Stromal cell of bone marrow (primary cell): ENCODE measurements around the gene ACLY.

Experiments used
- DNase-seq: peaks from one replicate; pipeline ENCODE4 v3.0.0-alpha.2; 2012; ENCODE audit warnings: low read depth

ACLY gene

GRCh38 chr17:41918314-41919164, at the start of gene ACLY:
Gene ACLY, minus strand, starts transcription at chr17:41918951. Its CDS starts 5,078 bp downstream, at chr17:41913873.
- DNase-seq = peak; percentile 93

GRCh38 chr17:41967921-41968578, 49.3 kb upstream of the ACLY start:
- no peak for DNase-seq

- no peak for DNase-seq
Observed at GRCh38 chr17:41967141-41967920, 48.6 kb upstream of the ACLY start.

DNA sequence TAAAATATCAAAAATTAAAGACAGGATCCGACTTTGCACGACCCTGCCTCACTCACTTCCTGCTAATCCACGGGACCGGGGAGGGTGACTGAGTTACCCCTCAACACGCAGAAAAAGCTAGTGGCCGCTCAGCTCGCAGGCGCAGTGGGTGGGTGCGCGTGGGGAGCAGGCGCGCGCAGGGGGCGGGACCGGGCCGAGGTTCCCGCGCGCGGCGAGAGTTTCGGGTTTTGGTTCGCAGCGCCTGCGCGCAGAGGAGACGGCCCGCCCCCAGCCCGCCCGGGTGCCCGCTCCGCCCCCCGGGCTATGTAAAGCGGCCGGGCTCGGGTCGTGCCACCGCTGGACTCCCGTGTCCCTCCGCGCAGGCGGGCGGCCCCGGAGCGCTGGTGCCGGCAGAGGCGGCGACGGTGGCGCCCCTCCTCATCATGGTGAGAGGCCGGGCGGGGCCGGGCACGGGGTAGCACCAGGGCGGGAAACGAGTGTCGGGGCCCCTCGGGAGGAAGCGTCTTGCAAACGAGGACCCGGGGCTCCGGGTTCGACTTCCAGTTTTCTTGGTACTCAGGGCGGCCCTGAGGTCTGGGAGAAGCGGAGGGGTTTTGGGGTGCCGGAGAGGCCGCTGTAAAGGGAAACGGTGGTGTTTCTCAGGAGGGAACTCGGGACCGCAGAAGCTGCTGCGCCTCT, 47.9 kb upstream of the ACLY start, which contains the start of gene CNP:
TSS of gene CNP (plus strand) at position 333 of the 678 bp plus-strand sequence. CDS start at position 423, 90 bp downstream.
- DNase-seq = peak; percentile 82

GRCh38 chr17:41965694-41966462, 47.1 kb upstream of the ACLY start:
- peak; percentile 18 for DNase-seq

GRCh38 chr17:41962768-41963434, 44.1 kb upstream of the ACLY start:
- DNase-seq = peak; percentile 26

DNA sequence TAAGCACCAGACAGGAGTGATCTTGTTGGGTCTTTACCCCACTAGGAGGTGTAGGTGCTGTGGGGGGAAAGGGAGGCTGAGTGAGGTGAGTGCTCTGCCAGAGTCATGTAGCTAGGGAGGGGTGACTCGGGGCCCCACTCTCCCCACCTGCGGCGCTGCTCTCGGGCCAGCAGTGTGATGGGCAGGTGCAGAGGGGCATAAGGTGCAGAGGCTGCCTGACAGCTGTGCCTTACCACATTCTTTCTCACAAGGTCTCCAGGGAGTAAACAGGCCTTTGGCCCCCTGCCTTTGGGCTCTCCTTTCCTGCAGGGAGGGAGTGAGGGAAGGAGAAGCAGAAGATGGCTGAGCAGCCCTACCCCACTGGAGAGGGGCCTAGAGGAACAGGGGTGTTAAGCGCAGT, 43.4 kb upstream of the ACLY start:
- no peak for DNase-seq

GRCh38 chr17:41959336-41960095, 40.8 kb upstream of the ACLY start:
- peak; percentile 24 for DNase-seq

DNA sequence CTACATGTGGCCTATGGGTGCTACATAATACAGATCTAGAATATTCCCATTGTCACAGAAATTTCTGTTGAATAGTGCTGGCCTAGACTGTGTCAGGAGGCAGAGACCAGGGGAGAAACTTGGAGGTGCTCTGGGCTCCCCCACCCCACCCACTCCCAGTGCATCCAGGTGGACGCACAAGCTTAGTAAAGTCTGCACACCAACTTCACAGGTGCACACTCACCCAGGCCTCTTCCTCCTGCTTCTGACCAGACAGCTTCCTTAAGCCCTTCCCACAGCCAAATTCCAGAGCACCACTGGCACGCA, 40.2 kb upstream of the ACLY start:
- DNase-seq = no peak

DNA sequence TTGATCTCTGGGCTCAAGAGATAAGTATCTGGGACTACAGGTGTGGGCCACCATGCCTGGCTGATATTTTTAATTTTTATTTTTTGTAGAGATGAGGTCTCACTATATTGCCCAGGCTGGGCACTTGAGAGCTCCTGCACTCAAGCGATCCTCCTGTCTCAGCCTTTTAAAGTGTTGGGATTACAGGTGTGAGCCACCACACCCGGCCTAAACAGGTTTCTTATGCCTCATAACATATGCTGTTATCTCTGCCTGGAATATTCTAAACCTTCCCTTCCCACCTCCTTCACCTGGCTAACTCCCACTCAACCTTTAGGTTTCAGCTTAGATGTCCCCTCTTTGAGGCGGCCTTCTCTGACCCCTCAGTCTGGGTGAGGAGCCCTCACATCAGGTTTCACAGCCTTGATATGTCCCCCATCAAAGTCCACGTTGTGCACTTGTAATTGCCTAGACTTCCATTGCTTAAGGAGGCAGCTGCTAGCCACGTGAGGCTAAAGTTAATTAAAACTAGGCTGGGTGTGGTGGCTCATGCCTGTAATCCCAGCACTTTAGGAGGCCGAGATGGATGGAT, 39.2 kb upstream of the ACLY start:
- DNase-seq = no peak

- DNase-seq = no peak
Observed at GRCh38 chr17:41957031-41957868, 38.5 kb upstream of the ACLY start.

DNA sequence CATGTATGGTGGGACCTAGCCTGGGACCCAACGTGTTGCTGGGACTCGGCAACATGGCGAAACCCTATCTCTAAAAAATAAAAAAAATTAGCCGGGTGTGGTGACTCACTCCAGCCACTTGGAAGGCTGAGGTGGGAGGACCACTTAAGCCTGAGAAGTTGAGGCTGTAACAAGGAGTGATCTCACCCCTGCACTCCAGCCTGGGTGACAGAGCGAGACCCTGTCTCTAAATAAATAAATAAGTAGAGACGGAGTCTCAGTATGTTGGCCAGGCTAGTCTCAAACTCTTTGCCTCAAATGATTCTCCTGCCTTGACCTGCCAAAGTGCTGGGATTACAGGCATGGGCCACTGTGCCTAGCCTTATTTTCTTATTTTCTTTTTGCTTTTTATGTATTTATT, 37.8 kb upstream of the ACLY start:
- DNase-seq = no peak

GRCh38 chr17:41948762-41949460, 30.2 kb upstream of the ACLY start:
- DNase-seq = no peak

GRCh38 chr17:41944943-41945342, 26.2 kb upstream of the ACLY start:
- DNase-seq = no peak

DNA sequence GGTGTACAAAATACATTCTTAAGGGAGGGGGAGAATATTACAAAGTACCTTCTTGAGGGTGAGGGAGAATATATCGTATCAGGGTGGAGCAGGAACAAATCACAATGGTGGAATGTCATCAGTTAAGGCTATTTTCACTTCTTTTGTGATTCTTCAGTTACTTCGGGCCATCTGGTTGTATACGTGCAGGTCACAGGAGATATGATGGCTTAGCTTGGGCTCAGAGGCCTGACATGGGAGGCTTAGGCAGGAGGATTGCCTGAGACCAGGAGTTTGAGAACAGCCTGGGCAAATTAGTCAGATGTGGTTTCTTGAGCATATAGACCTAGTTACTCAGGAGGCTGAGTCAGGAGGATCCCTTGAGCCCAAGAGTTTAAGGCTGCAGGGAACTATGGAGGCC, 24.7 kb upstream of the ACLY start:
- DNase-seq = no peak

GRCh38 chr17:41942626-41943373, 24.0 kb upstream of the ACLY start:
- DNase-seq = no peak

DNA sequence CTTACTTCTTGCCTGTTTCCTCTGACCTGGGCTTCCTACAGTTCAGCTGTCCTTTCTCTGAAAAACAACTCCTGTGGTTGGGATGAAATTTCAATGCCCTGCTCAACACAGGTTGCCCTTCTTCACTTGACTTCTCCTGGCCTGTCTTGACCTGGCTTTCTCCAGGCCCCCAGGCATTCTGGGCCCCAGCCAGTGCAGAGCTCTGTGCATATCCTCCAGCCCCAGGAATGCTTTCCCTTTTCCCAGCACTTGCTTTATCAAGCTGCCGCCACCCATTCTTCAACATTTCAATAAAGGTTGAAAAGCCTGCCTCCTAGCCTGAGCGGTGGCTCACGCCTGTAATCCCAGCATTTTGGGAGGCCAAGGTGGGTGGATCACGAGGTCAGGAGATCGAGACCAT, 22.4 kb upstream of the ACLY start:
- DNase-seq = no peak
